GM23338 (cell line): Measurements from ENCODE around the gene TBCE.

ENCODE experiments used
- EZH2 ChIP-seq: fragments of 200-600 bp; sonication (generic); IDR thresholded peaks from one replicate; pipeline ENCODE4 v1.8.0; 2017; ENCODE audit warnings: antibody characterized with exemption, mild to moderate bottlenecking, low read depth; ENCODE audit not compliant: unreplicated experiment
- EZH2phosphoT487 ChIP-seq: fragments of 200-600 bp; sonication (generic); IDR thresholded peaks from one replicate; pipeline ENCODE4 v1.8.1; 2018; ENCODE audit warnings: antibody characterized with exemption; ENCODE audit not compliant: unreplicated experiment
- TF ChIP-seq, protein P1 (sequence below), 2 experiments: fragments of 200-600 bp in 1 of 2; sonication (generic) in 1 of 2; conservative IDR thresholded peaks; 2 replicates each; pipeline versions ENCODE4 v1.5.1 to v1.6.1; 2016 to 2017; ENCODE audit warnings: antibody characterized with exemption in 2 of 2, low read depth in 2 of 2, mild to moderate bottlenecking in 2 of 2, moderate library complexity in 1 of 2

GRCh38 chr1:235399661-235400060 is 32.4 kb downstream of the TBCE start:
- TF ChIP-seq EZH2 (no peak), EZH2phosphoT487 (no peak)
- TF ChIP-seq, protein P1, sequence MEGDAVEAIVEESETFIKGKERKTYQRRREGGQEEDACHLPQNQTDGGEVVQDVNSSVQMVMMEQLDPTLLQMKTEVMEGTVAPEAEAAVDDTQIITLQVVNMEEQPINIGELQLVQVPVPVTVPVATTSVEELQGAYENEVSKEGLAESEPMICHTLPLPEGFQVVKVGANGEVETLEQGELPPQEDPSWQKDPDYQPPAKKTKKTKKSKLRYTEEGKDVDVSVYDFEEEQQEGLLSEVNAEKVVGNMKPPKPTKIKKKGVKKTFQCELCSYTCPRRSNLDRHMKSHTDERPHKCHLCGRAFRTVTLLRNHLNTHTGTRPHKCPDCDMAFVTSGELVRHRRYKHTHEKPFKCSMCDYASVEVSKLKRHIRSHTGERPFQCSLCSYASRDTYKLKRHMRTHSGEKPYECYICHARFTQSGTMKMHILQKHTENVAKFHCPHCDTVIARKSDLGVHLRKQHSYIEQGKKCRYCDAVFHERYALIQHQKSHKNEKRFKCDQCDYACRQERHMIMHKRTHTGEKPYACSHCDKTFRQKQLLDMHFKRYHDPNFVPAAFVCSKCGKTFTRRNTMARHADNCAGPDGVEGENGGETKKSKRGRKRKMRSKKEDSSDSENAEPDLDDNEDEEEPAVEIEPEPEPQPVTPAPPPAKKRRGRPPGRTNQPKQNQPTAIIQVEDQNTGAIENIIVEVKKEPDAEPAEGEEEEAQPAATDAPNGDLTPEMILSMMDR (conservative IDR thresholded peaks at IDR 0.05; ENCODE audit: low read depth in 2 of 2), result no peak
